HG03159 (cell line): ENCODE data around the gene ADRM1.

Experiments used
- ATAC-seq: cut with Tn5 transposase; IDR thresholded peaks from one replicate; pipeline ENCODE4 v1.9.1; 2021; ENCODE audit warnings: mild to moderate bottlenecking, moderate library complexity; ENCODE audit not compliant: unreplicated experiment

Gene ADRM1

DNA sequence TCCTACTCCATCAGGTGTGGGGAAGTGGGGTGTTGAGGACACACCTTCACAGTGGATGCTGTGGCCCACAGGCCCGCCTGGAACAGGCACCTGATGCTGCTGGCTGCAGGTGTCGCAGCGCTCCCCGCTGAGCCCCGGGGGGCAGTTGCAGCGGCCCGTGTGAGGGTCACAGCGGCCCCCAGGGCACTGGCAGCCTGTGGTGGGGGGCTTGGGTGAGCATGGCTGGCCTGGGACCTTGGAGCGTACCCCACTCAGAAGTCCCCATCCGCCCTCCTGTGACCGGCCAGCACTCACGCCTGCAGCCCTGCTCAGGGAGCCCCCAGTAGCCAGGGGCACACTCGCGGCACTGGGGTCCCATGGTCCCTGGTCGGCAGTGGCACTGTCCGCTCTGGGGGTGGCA is 19.2 kb downstream of the ADRM1 start:
- no peak for ATAC-seq

DNA sequence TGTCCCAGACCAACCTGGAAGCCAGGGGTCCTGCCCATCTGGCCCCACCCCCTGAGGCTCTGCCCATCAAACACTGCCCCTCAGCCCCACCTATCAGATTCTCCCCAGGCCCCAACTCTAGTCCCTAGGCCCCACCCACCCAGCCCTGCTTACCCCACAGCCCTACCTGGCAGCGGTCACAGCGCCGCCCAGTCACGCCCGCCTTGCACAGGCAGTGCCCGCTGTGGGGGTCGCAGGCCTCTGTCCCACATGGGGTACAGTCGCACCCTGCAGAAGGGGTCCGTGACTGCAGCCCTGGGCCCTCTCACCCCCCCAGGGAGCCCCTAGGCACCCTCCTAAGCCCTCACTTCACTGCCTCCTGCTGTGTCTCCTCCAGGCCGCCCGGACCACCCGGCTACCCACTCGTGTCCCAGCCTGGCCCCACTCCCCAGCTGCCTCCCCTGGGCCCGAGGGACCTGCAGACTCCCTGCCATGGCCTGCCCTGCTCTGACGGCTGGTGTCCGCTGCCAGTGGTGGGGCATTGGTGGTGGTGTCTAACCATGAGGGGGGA is 19.8 kb downstream of the ADRM1 start:
- no peak for ATAC-seq

DNA sequence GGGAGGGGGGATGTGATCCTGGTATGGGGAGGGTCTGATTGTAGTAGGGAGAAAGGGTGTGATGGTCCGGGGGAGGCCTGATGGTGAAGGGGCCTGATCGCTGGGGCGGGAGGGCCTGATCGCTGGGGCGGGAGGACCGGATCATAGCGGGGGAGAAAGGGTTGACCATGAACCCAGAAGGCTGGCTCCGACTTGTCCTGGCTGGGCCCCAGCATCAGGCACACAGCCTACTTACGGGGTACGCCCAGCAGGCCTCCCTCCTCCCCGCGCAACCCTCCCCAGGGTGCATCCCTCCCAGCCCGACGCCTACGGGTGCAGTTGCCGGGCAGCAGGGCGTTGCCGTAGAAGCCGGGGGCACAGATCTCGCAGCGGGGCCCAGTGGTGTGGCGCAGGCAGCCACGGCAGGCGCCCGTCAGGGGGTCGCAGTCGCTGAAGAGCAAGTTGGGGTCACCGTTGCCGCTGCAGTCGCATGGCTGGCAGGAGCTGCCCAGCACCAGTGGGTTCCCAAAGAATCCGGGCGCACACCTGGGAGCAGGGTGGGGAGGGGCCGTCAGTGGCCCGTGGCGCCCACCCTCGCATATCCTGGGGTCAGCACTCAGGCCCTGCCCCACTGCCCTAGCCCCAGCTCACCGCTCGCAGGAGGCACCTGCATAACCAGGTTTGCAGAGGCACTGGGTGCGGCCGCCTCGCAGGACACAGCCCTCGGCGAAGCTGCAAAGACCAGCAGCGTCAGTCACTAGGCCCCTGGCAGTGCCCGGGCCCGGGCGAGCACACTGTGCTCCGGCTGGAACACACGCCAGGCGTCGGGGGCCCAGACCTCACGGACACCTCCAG is 20.6 kb downstream of the ADRM1 start:
- ATAC-seq: no peak

DNA sequence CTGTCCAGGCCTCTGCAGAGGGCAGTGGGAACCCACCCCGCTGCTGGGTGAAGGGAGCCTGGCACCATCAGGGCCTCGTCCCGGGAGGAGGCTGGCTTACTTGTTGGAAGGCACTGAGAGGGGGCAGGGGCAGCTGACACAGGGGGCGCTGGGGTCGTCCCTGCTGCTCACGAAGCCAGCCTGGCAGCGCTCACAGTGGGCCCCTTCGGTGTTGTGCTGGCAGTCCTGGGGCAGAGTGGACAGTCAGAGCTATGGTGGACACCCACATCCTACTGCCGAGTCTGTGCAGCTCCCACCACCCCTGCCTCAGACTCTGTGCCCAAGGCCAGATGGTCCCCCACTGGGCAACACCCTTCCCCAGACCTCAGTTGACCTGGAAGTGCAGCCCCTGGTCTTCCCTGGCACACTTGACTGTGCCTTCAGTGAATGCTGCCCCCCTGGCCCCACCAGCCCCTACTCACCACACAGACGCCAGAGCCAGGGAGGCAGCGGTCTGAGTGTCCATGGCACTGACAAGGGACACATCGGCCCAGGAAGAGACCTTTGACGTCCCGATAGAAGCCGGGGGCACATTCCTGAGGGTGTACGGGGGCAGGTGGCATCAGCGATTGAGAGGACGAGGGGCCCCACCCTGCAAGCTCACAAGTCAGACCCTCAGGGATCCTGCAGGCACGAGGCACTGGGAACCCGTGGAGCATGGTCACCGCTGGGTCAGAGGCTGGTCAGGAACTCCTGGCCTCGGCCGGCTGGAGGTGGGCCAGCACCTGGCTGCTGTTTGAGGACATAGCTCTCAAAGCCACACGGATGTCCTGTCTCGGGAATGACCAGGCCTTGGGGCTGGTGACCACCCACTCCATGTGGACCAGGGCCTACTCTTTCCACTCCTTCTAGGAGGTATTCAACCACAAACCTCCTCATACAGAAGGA is 21.4 kb downstream of the ADRM1 start:
- no peak for ATAC-seq

DNA sequence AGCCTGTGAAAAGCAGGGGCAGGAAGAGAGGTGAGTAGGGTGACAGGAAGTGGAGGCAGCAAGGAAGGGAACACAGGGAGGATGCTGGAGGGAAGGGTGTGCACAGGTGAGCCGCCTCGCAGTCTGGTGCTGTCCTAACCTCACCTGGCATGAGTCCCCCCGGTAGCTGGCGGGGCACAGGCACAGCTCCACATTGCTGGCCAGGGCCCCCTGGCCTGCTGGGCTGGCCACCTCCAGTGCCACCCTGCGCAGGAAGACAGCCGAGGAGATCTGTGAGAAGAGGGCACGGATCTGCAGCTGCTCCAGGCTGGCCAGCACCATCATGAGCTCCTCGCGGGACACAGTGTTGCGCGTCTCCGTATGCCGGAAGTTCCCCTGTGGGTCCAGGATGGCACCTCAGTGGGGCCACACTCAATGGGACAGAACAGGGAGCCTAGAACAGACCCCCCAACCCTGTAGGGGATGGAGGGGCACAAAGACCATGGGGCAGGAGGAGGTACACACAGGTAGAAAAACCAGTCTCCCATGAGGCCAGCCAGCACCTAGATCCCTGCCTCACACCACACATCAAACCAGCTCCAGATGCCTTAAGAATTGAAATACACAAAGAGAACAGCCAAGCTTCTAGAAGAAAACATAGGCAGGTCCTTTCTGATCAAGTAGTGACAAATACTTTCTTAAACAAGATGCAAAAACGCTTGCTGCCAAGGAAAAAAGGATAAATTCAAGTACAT is 22.5 kb downstream of the ADRM1 start:
- no peak for ATAC-seq

DNA sequence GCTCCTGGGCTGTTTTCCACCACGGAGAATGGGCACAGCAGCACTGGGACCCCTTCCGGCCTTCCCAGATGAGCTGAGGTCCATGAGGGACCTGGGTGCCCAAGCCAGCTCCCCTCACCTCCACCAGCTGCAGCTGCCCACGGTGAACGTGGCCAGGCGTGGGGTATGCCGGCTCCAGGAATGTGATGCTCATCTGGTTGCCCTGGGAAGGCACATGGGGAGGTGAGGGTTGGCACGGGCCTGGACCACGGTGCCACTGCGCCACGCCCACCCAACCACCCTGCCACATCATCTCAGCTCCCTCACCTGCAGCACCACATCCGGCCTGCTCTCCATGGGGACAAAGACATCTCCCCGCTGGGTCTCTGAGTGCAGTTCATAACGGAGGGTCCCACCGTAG is 23.8 kb downstream of the ADRM1 start:
- ATAC-seq: no peak

DNA sequence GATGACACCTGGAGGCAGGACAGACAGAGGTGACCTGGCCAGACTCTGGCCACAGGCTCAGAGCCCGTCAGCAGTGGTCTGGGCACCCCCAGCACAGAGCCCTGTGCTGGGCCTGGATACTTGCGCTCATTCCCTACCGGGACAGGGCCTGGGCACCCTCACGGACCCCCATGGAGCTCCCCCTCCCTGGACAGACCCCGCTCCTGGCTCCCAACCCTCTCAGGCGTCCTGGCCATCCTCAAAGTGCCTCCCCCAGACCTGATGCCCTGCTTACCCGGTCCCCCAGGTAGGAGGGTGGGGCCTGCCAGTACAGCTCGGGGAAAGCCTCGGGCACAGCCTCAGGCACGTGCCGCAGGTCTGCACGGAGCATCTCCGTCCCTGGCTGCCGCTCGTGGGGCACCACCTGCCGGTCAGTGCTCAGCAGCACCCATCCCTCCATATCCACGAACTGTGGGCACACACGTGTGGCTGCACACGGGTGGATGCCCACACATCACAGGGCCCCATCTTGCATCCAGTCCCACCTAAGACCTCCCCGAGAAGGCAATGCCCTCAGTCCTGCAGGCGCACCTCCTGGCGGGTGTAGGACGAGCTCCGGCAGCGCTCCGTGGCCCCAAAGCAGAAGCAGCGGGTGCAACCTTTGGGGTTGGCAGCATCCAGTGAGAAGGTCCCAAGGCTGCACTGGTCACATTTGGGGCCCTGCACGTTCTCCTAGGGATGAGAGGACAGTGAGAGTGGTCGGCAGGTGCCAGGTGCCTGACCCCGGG is 24.3 kb downstream of the ADRM1 start:
- no peak for ATAC-seq

DNA sequence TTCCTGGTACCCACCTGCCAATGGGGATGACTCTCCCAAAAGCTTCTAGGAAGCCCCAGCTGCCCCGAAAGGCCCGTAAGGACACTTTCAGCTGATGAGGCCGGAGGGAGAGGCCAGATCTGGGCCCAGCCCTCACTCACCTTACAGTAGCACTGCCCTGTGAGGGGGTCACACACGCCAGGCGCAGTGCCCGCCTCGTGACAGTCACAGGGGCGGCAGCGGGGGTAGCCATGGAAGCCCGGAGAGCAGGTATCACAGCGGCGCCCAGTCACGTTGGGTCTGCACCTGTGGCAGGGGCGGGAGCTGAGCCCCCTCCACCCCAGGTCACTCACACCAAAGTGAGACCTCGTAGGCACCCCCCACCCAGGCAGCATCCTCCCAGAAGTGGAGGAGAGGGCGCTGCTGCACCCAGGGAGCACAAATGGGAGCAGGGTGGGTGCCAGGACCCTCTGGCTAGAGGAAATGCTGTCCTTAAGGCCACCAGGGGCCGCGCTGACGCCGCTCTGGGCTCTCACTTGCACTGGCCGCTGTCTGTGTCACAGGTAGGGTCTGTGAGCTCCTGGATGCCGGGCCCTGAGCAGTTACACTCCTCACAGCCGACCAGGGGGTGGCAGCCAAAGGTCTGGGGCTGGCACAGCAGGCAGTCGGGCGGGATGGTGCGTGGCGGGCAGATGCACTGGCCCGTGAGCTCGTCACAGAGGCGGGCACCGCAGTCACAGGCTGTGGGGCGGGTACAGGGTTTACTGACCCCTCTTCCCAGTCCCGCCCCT is 25.1 kb downstream of the ADRM1 start:
- no peak for ATAC-seq

DNA sequence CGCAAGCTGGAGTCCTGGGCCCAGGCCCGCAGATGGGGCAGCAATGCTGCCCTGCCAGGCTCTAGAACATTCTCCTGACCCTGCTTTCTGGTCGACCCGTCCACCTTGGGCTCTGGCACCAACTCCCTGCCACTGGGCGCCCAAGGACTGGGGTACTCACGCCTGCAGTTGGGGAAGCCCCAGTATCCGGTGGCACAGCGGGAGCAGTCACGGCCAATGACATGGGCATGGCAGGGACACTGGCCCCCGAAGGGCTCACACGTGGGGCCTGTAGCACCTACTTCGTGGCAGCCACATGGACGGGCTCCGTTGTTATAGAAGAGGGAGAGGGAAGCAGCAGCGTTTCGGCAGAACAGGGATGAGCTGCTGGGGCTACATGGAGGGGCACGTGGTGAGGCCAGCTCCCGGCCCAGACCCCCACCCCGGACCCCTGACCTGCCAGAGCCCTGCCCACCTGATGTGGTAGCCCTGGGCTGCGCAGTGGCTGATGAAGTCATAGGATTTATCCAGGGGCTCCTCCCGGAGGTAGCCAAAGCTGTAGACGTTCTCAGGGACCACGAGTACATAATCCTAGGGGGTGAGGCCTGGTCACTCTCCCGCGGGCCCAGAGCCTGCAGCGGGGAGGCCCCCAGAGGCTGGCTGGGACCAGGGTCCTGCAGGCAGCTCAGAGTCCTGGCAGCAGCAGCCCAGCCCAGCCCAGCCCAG is 26.0 kb downstream of the ADRM1 start:
- no peak for ATAC-seq

DNA sequence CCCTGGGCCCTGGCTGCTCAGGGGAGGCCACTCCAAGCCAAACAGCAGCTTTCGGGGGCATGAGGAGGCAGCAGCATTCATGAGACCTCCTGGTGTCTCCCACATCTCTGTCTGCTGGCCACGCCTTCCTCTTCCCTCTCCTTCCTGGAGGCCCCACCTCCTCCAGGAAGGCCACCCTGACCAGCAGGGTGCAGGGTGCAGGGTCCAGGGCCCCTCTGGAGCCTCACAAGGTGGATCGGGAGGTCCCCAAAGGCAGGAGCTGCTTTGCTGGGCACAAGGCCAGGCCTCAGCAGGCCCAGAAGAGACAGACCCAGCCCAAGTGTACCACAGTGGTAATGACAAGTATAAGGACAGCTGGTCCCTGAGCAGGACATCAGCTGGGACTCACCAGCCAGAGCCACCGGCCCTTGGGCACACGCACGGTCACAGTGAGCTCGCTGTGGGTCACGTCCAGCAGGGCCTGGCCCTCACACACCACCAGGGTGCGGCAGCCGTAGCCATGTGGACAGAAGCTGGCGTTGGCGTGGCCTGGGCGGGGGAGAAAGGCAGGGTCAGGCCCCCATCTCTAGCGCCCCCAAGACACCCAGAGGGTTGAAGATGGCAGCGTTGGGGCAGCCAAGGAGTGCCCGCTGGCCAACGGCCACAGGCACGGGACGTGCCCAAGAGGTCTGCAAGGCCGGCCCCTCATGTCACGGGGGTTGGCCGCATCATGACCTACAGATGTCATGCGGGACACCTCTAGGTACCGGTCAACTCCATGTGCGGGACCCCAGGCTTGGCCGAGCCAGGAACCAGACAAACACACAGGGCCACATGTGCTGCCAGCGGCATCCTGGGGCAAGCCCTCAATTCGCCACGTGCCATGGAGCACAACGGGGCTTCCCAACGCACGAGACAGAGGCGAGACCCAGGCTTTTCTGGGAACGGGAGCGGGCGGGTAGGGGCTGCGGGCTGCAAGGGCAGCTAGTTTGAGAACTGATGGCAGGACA is 26.9 kb downstream of the ADRM1 start:
- ATAC-seq: no peak

DNA sequence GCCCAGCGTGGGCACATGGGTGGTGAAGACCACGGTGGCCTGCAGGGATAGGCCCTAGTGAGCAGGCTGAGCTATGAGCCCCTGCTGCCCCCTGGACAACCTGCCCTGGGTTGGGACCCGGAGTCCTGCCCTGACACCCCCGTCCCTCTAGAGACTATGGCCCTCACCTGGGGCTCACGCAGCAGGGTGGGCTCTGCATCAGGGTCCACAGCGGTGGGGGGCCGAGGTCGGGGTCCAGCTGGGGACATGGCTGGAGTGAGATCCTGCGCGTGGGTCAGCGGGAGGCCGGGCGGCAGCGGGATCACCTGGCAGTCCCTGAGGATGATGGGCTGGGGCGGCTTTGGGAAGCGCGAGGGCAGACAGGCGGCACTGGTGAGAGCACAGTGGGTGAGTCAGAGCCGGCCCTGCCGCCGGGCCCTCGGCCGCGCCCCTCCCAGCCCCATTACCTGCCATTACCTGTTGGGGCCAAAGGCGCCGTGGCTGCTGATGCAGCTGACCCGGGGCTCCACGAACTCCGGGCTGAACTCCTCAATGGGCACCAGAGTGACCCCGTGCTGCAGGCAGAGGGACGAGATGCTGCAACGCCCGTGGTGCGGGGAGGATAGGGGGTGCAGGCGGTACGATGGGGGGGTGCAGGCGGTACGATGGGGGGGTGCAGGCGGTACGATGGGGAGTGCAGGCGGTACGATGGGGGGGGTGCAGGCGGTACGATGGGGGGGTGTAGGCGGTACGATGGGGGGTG is 27.9 kb downstream of the ADRM1 start:
- no peak for ATAC-seq

DNA sequence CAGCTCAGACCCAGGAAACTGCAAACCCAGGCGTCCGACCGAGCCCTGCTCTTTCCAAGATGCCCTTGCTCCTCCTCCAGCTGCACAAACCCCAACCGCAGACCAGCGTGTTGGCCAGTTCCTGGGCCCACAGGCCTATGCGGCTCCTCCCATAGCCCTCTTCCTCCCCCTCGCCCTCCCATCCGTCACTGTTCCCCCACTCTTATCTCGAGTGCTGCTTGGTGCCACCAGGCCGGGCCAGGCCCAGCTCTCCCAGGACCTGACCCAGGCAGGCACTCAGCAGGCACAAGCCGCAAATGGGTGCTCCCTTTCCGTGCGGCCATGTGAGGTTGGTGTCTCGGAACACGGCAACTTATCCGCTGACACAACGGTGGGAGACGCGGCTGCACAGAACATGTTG is 28.6 kb downstream of the ADRM1 start:
- ATAC-seq: no peak

DNA sequence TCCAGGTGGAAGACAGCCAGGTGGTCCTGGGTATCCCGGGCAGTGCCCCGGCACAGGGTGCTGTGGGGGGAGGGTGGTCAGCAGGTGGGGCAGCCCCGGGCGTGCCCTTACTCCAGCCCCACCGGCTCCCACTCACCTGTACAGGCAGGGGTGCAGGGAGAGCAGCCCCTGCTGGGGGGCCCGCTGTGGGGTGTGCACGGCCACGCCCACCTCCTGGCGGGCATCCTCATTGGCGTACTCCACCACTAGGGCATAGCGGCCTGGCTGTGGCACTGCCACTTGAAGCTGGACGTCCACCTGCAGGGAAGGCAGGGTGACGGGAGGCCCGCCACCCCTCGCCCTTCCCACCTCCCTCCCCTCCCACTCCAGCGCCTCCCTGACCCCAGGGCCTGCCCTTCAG is 29.6 kb downstream of the ADRM1 start:
- no peak for ATAC-seq

DNA sequence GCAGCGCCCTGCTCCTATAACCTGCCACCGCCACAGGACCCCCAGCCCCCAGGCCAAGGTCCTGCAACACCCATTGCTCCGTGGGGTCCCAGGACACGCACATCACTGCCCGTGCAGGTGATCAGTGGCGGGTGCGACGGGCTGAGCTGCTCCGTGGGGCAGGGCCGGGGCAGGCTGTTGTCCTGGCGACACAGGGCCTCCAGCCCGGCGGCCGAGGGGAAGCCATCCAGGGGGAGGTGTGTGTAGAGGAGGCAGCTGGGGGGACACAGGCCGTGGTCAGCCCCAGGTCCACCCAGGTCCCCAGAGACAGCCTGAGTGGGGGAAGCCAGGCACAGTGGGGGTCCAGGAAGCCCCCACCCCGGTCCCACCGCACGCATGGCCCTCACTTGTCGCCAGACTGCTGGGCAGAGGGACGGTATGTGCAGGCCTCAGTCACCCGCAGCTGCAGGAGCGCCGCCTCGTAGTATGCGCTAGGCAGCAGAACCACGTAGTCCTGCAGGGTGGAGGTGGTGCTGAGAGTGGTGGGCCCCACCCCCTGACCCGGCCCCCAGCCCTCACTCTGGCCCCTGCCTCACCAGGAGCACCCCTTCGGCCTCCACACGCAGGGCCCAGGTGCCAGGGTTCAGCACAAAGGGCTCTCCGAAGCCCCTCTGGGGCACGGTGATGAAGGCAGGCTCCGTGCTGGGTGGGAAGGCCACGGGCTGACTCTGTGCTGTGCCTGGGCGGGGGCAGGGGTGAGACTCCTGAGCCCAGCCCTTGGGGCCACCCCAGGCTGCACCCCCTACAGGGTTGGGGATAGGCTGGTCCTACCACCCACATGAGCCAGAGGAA is 30.4 kb downstream of the ADRM1 start:
- no peak for ATAC-seq

DNA sequence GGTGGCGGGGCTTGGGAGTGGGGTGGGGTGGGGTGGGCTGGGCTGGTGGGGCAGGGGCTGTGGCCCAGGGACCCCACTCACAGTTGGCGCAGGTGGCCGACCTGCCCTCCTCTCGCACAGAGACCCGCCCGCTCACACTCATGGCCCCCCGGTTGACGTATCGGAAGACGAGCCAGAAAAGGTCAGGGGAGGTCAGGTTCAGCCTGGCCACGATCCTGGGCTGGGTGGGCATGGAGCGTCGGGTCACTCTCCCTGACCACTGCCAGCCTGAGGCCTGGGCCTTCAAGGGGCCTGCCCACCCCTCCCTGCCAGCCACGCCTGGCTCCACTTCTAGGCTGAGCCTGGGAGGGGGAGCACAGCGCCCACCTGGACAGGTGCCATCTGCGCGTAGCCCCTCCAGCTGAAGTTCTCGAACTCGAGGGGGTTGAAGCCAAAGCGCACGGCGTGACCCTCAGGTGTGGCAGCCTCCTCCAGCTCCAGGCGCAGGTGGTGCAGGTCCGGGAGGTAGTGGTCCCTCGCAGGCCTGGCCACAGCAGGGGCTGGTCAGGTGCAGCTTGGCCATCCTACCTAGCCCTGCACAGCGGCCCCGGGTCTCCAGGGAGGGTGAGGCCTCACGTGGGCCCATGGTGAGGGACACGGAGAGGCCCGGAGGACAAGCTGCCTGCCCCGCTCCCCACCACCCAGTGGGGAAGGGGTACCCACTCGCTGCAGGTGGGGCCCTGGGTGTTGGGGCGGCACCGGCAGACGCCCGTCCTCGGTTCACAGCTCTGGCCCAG is 31.2 kb downstream of the ADRM1 start:
- no peak for ATAC-seq
